ENCODE results near the gene CC2D2B.
"Not testable (repeated sequence)": the region's sequence is repeated elsewhere in the genome, so short reads cannot be mapped to it uniquely, and the experiment has no call there.

Gene CC2D2B

GRCh38 chr10:95867866-95868265 is 39.9 kb upstream of the CC2D2B start:
- no peak overlapping the region for H3K4me3 ChIP-seq (ENCODE audit: low read depth, low read length)
- TF ChIP-seq CTCF (IDR thresholded peaks at IDR 0.05; ENCODE audit: borderline replicate concordance, insufficient read depth, low read depth, low read length) = no peak

GRCh38 chr10:95872158-95872711 is 35.5 kb upstream of the CC2D2B start:
- no peak overlapping the region for H3K4me3 ChIP-seq (ENCODE audit: low read depth, low read length)
- TF ChIP-seq CTCF (IDR thresholded peaks at IDR 0.05; ENCODE audit: borderline replicate concordance, insufficient read depth, low read depth, low read length) = no peak

GRCh38 chr10:95873139-95873538 is 34.6 kb upstream of the CC2D2B start:
- no peak for TF ChIP-seq CTCF (IDR thresholded peaks at IDR 0.05; ENCODE audit: borderline replicate concordance, insufficient read depth, low read depth, low read length)
- no peak overlapping the region for H3K4me3 ChIP-seq (ENCODE audit: low read depth, low read length)

- no peak for TF ChIP-seq CTCF (IDR thresholded peaks at IDR 0.05; ENCODE audit: borderline replicate concordance, insufficient read depth, low read depth, low read length)
- no peak overlapping the region for H3K4me3 ChIP-seq (ENCODE audit: low read depth, low read length)
Measured at GRCh38 chr10:95873651-95874050, 34.1 kb upstream of the CC2D2B start.

- not testable (repeated sequence) for H3K4me3 ChIP-seq (ENCODE audit: low read depth, low read length)
Measured at GRCh38 chr10:95874783-95875182, 33.0 kb upstream of the CC2D2B start.

- TF ChIP-seq CTCF (IDR thresholded peaks at IDR 0.05; ENCODE audit: borderline replicate concordance, insufficient read depth, low read depth, low read length) = no peak
- H3K4me3 ChIP-seq (ENCODE audit: low read depth, low read length) = no peak overlapping the region
Measured at GRCh38 chr10:95876756-95877155, 31.0 kb upstream of the CC2D2B start.

GRCh38 chr10:95877881-95878280 is 29.9 kb upstream of the CC2D2B start:
- no peak overlapping the region for H3K4me3 ChIP-seq (ENCODE audit: low read depth, low read length)
- TF ChIP-seq CTCF (IDR thresholded peaks at IDR 0.05; ENCODE audit: borderline replicate concordance, insufficient read depth, low read depth, low read length) = no peak

- TF ChIP-seq CTCF (IDR thresholded peaks at IDR 0.05; ENCODE audit: borderline replicate concordance, insufficient read depth, low read depth, low read length) = no peak
- H3K4me3 ChIP-seq (ENCODE audit: low read depth, low read length) = no peak overlapping the region
Measured at GRCh38 chr10:95880704-95881103, 27.1 kb upstream of the CC2D2B start.
